Measurements from ENCODE around the gene ZC2HC1B. TPM values are rescaled to one million over a fixed set of nuclear protein-coding genes. Genes with fewer than 3 reads are reported as not detected.

ZC2HC1B gene, protein sequence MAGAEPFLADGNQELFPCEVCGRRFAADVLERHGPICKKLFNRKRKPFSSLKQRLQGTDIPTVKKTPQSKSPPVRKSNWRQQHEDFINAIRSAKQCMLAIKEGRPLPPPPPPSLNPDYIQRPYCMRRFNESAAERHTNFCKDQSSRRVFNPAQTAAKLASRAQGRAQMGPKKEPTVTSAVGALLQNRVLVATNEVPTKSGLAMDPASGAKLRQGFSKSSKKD
- not detected for polyA plus RNA-seq
- long read RNA-seq, donor 1, result 0 reads
- long read RNA-seq, donor 2, result 0 reads
- long read RNA-seq, donor 3, result 0 reads
- long read RNA-seq, donor 4, result 0 reads
- long read RNA-seq, donor 5, result 0 reads
- long read RNA-seq, donor 6, result 0 reads
- long read RNA-seq, donor 7, result 0 reads
- long read RNA-seq, donor 8, result 0 reads
- long read RNA-seq, donor 9, result 0 reads
- long read RNA-seq, donor 10, result 0 reads
- long read RNA-seq, donor 11, result 0 reads

DNA sequence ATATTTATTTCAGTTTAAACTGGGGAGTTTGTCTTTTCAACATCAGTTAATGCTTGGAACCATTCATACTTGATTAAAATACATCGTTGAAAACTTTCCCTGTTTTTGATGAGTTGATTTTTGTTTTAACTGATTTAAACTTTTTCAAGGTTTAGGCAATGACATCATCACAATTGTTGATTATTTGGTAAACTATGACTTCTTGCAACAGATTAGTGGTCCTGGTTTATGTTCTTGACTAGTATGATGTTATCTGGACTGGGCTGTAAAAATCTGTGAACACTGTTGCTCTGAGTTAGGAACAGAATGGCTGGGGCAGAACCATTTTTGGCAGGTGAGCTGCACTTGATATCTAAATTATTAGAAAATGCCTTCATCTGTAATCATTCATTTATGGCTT is at the start of gene ZC2HC1B:
TSS of gene ZC2HC1B (plus strand) at position 241 of the 400 bp plus-strand sequence. CDS start at position 307, 66 bp downstream.
- Histone ChIP-seq H3K4me1 (ENCODE audit: control insufficient read depth, insufficient read depth, low read length) (no peaks in the 10 kb centered on the region), H3K27me3 (ENCODE audit: control insufficient read depth, insufficient read depth, low read length) (no peaks in the 10 kb centered on the region), H3K36me3 (ENCODE audit: control insufficient read depth, insufficient read depth, low read length) (peaks cover 48% of the 10 kb centered on the region), H3K27ac (ENCODE audit: low read length) (no peak within 1 kb of the TSS), H3K9me3 (ENCODE audit: control insufficient read depth, low read depth, low read length) (no peaks in the 10 kb centered on the region), H3K4me3 (ENCODE audit: low read length) (no peak within 1 kb of the TSS)
- WGBS (ENCODE audit: insufficient coverage, low lambda C conversion rate), result no CpG with 5 or more reads among the region's 1 CpG
- no peak for DNase-seq

- DNase-seq, result no peak
- Histone ChIP-seq H3K27ac (ENCODE audit: low read length) (no peak overlapping the region), H3K27me3 (ENCODE audit: control insufficient read depth, insufficient read depth, low read length) (no peaks in the 10 kb centered on the region), H3K36me3 (ENCODE audit: control insufficient read depth, insufficient read depth, low read length) (peaks cover 21% of the 10 kb centered on the region), H3K4me1 (ENCODE audit: control insufficient read depth, insufficient read depth, low read length) (no peaks in the 10 kb centered on the region), H3K4me3 (ENCODE audit: low read length) (no peak overlapping the region), H3K9me3 (ENCODE audit: control insufficient read depth, low read depth, low read length) (no peaks in the 10 kb centered on the region)
Measured at GRCh38 chr6:143817621-143818020, 46.7 kb upstream of the ZC2HC1B start.

GRCh38 chr6:143821359-143821758 is 42.9 kb upstream of the ZC2HC1B start:
- 100% methylated on average over 4 of the region's 6 CpGs for WGBS (ENCODE audit: insufficient coverage, low lambda C conversion rate)
- no peak for DNase-seq
- H3K27me3 ChIP-seq (ENCODE audit: control insufficient read depth, insufficient read depth, low read length), result no peaks in the 10 kb centered on the region
- H3K9me3 ChIP-seq (ENCODE audit: control insufficient read depth, low read depth, low read length), result no peaks in the 10 kb centered on the region
- H3K36me3 ChIP-seq (ENCODE audit: control insufficient read depth, insufficient read depth, low read length), result peaks cover 22% of the 10 kb centered on the region
- no peak overlapping the region for H3K4me3 ChIP-seq (ENCODE audit: low read length)
- H3K4me1 ChIP-seq (ENCODE audit: control insufficient read depth, insufficient read depth, low read length), result no peaks in the 10 kb centered on the region
- no peak overlapping the region for H3K27ac ChIP-seq (ENCODE audit: low read length)

DNA sequence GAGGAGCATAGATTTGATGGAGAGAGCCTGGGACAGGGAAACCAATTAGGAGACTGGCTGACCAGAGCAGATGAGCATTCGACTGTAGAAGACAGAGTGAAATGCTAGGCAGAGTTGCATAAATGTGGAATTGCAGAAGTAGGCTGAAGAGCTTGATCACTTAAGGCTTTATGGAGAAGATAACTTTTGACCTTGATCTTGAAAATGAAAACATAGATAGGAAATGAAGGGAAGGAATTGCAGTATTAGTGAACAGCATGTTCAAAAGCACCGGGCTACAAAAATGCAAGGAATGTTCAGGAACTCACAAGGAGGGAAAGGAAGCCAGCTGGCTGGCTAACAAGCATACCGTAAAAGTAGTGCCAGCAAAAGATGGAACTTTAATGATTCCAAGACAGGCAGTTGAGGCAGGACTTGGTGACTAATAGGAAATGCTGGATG is 41.7 kb upstream of the ZC2HC1B start:
- DNase-seq, result no peak
- no peaks in the 10 kb centered on the region for H3K9me3 ChIP-seq (ENCODE audit: control insufficient read depth, low read depth, low read length)
- WGBS (ENCODE audit: insufficient coverage, low lambda C conversion rate), result 83% methylated on average over 2 of the region's 3 CpGs
- H3K4me1 ChIP-seq (ENCODE audit: control insufficient read depth, insufficient read depth, low read length), result no peaks in the 10 kb centered on the region
- peaks cover 20% of the 10 kb centered on the region for H3K36me3 ChIP-seq (ENCODE audit: control insufficient read depth, insufficient read depth, low read length)
- no peak overlapping the region for H3K27ac ChIP-seq (ENCODE audit: low read length)
- H3K27me3 ChIP-seq (ENCODE audit: control insufficient read depth, insufficient read depth, low read length), result no peaks in the 10 kb centered on the region
- H3K4me3 ChIP-seq (ENCODE audit: low read length), result no peak overlapping the region

DNA sequence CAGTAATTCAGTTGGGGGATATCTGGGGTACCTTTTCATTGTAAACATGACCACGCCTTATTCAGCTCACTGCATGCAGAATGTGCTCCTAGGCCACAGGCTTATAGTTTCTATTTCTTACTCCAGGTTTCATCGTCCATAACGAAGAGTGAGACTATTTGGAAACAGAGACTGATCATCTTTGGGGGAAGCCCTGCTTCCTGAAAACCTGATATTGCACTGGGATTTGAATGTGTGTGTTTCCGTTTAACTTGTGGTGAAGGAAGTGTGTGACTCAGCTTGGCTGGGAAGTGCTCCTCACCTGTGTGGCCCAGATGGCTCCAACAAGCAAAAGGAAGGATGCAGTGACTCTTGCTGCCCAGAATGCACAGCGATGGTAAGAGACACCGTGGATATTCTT is 40.7 kb upstream of the ZC2HC1B start:
- Histone ChIP-seq H3K4me3 (ENCODE audit: low read length) (no peak overlapping the region), H3K36me3 (ENCODE audit: control insufficient read depth, insufficient read depth, low read length) (peaks cover 16% of the 10 kb centered on the region), H3K27me3 (ENCODE audit: control insufficient read depth, insufficient read depth, low read length) (no peaks in the 10 kb centered on the region), H3K27ac (ENCODE audit: low read length) (no peak overlapping the region), H3K9me3 (ENCODE audit: control insufficient read depth, low read depth, low read length) (no peaks in the 10 kb centered on the region), H3K4me1 (ENCODE audit: control insufficient read depth, insufficient read depth, low read length) (no peaks in the 10 kb centered on the region)
- DNase-seq, result no peak
- no CpG with 5 or more reads among the region's 6 CpGs for WGBS (ENCODE audit: insufficient coverage, low lambda C conversion rate)

GRCh38 chr6:143828572-143828971 is 35.7 kb upstream of the ZC2HC1B start:
- Histone ChIP-seq H3K36me3 (ENCODE audit: control insufficient read depth, insufficient read depth, low read length) (peaks cover 3% of the 10 kb centered on the region), H3K9me3 (ENCODE audit: control insufficient read depth, low read depth, low read length) (no peaks in the 10 kb centered on the region), H3K27me3 (ENCODE audit: control insufficient read depth, insufficient read depth, low read length) (no peaks in the 10 kb centered on the region), H3K4me3 (ENCODE audit: low read length) (no peak overlapping the region), H3K4me1 (ENCODE audit: control insufficient read depth, insufficient read depth, low read length) (no peaks in the 10 kb centered on the region), H3K27ac (ENCODE audit: low read length) (no peak overlapping the region)
- DNase-seq, result no peak

GRCh38 chr6:143836150-143836549 is 28.1 kb upstream of the ZC2HC1B start:
- H3K4me3 ChIP-seq (ENCODE audit: low read length), result no peak overlapping the region
- no peaks in the 10 kb centered on the region for H3K27me3 ChIP-seq (ENCODE audit: control insufficient read depth, insufficient read depth, low read length)
- H3K27ac ChIP-seq (ENCODE audit: low read length), result no peak overlapping the region
- no peak for DNase-seq
- H3K4me1 ChIP-seq (ENCODE audit: control insufficient read depth, insufficient read depth, low read length), result peaks cover 16% of the 10 kb centered on the region
- WGBS (ENCODE audit: insufficient coverage, low lambda C conversion rate), result 40% methylated on average over 1 of the region's 2 CpGs
- H3K9me3 ChIP-seq (ENCODE audit: control insufficient read depth, low read depth, low read length), result no peaks in the 10 kb centered on the region
- no peaks in the 10 kb centered on the region for H3K36me3 ChIP-seq (ENCODE audit: control insufficient read depth, insufficient read depth, low read length)

- peak; percentile 90 to 96 for DNase-seq
- peak overlapping the region; percentile 87 for H3K27ac ChIP-seq (ENCODE audit: low read length)
- WGBS (ENCODE audit: insufficient coverage, low lambda C conversion rate), result 60% methylated on average over 1 of the region's 5 CpGs
Measured at GRCh38 chr6:143838395-143838794, 25.9 kb upstream of the ZC2HC1B start.

GRCh38 chr6:143839196-143839595 is 25.1 kb upstream of the ZC2HC1B start:
- Histone ChIP-seq H3K36me3 (ENCODE audit: control insufficient read depth, insufficient read depth, low read length) (no peaks in the 10 kb centered on the region), H3K4me3 (ENCODE audit: low read length) (no peak overlapping the region), H3K27ac (ENCODE audit: low read length) (peak overlapping the region; percentile 87), H3K9me3 (ENCODE audit: control insufficient read depth, low read depth, low read length) (no peaks in the 10 kb centered on the region), H3K27me3 (ENCODE audit: control insufficient read depth, insufficient read depth, low read length) (no peaks in the 10 kb centered on the region), H3K4me1 (ENCODE audit: control insufficient read depth, insufficient read depth, low read length) (peaks cover 19% of the 10 kb centered on the region)
- no peak for DNase-seq
- 37% methylated on average over 2 of the region's 4 CpGs for WGBS (ENCODE audit: insufficient coverage, low lambda C conversion rate)

More at GRCh38 chr6:143838395-143838794, 25.9 kb upstream of the ZC2HC1B start:
- Histone ChIP-seq H3K4me1 (ENCODE audit: control insufficient read depth, insufficient read depth, low read length) (peaks cover 16% of the 10 kb centered on the region), H3K27me3 (ENCODE audit: control insufficient read depth, insufficient read depth, low read length) (no peaks in the 10 kb centered on the region), H3K4me3 (ENCODE audit: low read length) (no peak overlapping the region), H3K36me3 (ENCODE audit: control insufficient read depth, insufficient read depth, low read length) (no peaks in the 10 kb centered on the region), H3K9me3 (ENCODE audit: control insufficient read depth, low read depth, low read length) (no peaks in the 10 kb centered on the region)

GRCh38 chr6:143840595-143841265 is 23.5 kb upstream of the ZC2HC1B start:
- 93% methylated on average over 2 of the region's 6 CpGs for WGBS (ENCODE audit: insufficient coverage, low lambda C conversion rate)
- Histone ChIP-seq H3K36me3 (ENCODE audit: control insufficient read depth, insufficient read depth, low read length) (peaks cover 10% of the 10 kb centered on the region), H3K9me3 (ENCODE audit: control insufficient read depth, low read depth, low read length) (no peaks in the 10 kb centered on the region), H3K4me1 (ENCODE audit: control insufficient read depth, insufficient read depth, low read length) (peaks cover 24% of the 10 kb centered on the region), H3K27me3 (ENCODE audit: control insufficient read depth, insufficient read depth, low read length) (no peaks in the 10 kb centered on the region), H3K27ac (ENCODE audit: low read length) (no peak overlapping the region), H3K4me3 (ENCODE audit: low read length) (no peak overlapping the region)
- DNase-seq, result no peak
